GM12875 (cell line): ENCODE measurements around the gene POT1.
"Not testable (repeated sequence)": the region's sequence is repeated elsewhere in the genome, so short reads cannot be mapped to it uniquely, and the experiment has no call there.

Experiments used
- H3K4me3 ChIP-seq: one replicate; pipeline ENCODE4 v1.5.1; 2011; ENCODE audit warnings: low read depth, low read length, control low read depth
- CTCF ChIP-seq: IDR thresholded peaks from 2 replicates; pipeline ENCODE4 v1.5.1; 2011; ENCODE audit warnings: low read depth, mild to moderate bottlenecking, control low read depth, inconsistent platforms, low read length, moderate library complexity, borderline replicate concordance; ENCODE audit not compliant: insufficient read depth

The POT1 gene

GRCh38 chr7:124929467-124930172 lies at the start of gene POT1:
POT1 (minus strand) TSS chr7:124929825; CDS start chr7:124897173, 32,652 bp downstream.
- H3K4me3 ChIP-seq: peak within 1 kb of the TSS; percentile 56
- no peak for TF ChIP-seq CTCF

- H3K4me3 ChIP-seq: not testable (repeated sequence)
Observed at GRCh38 chr7:124975131-124975530, 45.5 kb upstream of the POT1 start.

- H3K4me3 ChIP-seq: no peak overlapping the region
- no peak for TF ChIP-seq CTCF
Observed at GRCh38 chr7:124965553-124965952, 35.9 kb upstream of the POT1 start.

GRCh38 chr7:124959676-124960075 lies 30.1 kb upstream of the POT1 start:
- no peak overlapping the region for H3K4me3 ChIP-seq
- no peak for TF ChIP-seq CTCF

GRCh38 chr7:124957952-124958351 lies 28.3 kb upstream of the POT1 start:
- not testable (repeated sequence) for H3K4me3 ChIP-seq

GRCh38 chr7:124956160-124956559 lies 26.5 kb upstream of the POT1 start:
- no peak overlapping the region for H3K4me3 ChIP-seq
- TF ChIP-seq CTCF: no peak

GRCh38 chr7:124954790-124955189 lies 25.2 kb upstream of the POT1 start:
- H3K4me3 ChIP-seq: no peak overlapping the region
- TF ChIP-seq CTCF: no peak

- no peak for TF ChIP-seq CTCF
Observed at GRCh38 chr7:124945680-124946079, 16.1 kb upstream of the POT1 start.

More at GRCh38 chr7:124945680-124946079, 16.1 kb upstream of the POT1 start:
- H3K4me3 ChIP-seq: no peak overlapping the region
